Uterus (tissue), 2 donors: ENCODE data around the gene ATP5F1E.

Experiments
- POLR2A ChIP-seq, 2 donors: fragments of 450-650 bp; IDR thresholded peaks; one replicate each; pipeline ENCODE4 v1.6.1; 2016; ENCODE audit warnings: antibody characterized with exemption in 2 of 2, mild to moderate bottlenecking in 1 of 2, moderate library complexity in 1 of 2
- TF ChIP-seq, protein P1 (sequence below), 4 experiments: fragments of 200-600 bp in 2 of 4; fragments of 450-650 bp in 2 of 4; sonication (generic) in 2 of 4; IDR thresholded peaks; one replicate each; pipeline ENCODE4 v1.5.1; 2016 to 2019; ENCODE audit warnings: antibody characterized with exemption in 4 of 4, mild to moderate bottlenecking in 2 of 4, moderate library complexity in 1 of 4

DNA sequence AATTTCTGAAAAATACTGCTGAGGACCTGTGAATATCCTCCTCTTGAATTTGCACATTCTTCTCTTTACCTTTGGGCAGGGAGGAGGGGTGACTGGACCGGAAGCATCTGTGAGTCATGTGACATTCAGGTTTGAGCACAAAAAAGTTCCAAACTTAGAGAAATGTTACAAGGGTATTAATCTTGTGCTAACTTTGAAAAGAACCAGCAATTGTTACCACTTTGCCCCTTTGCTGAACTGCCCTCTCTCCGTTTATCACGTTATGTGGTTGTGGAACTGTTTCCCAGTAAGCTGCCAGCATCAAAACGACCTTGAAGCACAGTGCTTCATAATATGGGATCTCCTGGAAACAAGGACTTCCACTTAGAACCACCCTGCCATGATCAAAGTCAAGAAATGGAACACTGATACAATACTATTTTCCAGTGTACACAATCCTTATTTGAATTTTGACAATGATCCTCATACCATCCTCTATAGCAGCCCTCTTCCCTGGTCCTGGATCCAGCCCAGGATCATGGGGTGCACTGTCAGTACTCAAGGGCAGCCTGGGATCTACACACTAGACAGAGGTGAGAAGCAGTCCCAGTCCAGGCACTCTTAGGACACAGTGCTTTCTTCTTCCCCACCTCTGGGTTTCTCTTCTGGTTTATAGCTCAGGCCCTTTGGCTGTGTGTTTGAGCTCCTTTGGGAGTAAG, 15.2 kb downstream of the ATP5F1E start:
- TF ChIP-seq, protein P1, sequence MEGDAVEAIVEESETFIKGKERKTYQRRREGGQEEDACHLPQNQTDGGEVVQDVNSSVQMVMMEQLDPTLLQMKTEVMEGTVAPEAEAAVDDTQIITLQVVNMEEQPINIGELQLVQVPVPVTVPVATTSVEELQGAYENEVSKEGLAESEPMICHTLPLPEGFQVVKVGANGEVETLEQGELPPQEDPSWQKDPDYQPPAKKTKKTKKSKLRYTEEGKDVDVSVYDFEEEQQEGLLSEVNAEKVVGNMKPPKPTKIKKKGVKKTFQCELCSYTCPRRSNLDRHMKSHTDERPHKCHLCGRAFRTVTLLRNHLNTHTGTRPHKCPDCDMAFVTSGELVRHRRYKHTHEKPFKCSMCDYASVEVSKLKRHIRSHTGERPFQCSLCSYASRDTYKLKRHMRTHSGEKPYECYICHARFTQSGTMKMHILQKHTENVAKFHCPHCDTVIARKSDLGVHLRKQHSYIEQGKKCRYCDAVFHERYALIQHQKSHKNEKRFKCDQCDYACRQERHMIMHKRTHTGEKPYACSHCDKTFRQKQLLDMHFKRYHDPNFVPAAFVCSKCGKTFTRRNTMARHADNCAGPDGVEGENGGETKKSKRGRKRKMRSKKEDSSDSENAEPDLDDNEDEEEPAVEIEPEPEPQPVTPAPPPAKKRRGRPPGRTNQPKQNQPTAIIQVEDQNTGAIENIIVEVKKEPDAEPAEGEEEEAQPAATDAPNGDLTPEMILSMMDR (IDR thresholded peaks at IDR 0.05), result no peak
- TF ChIP-seq POLR2A (IDR thresholded peaks at IDR 0.05), result no peak
